SKM-1 treated with dmso at 0.1 percent for 144 hours (cell line): ENCODE measurements around the gene JUND.

Experiments used
- DNase-seq: peaks from one replicate; lab custom pipeline; 2025; ENCODE audit not compliant: unreplicated experiment; lab: John Stamatoyannopoulos, UW

The JUND gene

DNA sequence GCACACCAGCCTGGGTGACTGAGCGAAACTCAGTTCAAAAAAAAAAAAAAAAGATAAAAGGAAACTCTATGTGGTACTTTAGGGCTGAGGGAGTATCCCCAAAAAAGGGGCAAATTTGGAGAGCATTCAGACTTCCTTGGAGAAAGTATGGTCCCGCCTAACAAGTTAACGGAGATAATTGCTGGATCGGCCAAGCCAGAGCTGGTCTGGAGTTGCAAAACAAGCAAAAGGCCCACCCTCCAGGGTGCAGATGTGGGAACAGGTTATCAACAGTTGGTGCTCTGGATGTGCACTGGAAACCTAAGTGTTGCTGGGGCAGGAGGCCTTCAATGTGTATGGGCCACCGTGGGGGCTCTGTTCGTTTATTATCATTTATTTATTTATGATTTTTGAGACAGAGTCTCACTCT, 10.0 kb downstream of the JUND start:
- no peak for DNase-seq

DNA sequence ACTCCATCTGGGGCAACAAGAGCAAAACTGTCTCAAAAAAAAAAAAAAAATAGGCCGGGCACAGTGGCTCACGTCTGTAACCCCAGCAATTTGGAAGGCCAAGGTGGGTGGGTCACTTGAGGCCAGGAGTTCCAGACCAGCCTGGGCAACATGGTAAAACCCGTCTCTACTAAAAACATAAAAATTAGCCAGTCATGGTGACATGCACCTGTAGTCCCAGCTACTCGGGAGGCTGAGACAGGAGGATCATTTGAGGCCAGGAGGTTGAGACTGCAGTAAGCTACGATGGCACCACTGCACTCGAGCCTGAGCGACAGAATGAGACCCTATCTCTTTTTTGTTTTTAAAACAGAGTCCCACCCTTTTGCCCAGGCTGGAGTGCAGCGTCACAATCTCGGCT, 11.1 kb downstream of the JUND start:
- no peak for DNase-seq

DNA sequence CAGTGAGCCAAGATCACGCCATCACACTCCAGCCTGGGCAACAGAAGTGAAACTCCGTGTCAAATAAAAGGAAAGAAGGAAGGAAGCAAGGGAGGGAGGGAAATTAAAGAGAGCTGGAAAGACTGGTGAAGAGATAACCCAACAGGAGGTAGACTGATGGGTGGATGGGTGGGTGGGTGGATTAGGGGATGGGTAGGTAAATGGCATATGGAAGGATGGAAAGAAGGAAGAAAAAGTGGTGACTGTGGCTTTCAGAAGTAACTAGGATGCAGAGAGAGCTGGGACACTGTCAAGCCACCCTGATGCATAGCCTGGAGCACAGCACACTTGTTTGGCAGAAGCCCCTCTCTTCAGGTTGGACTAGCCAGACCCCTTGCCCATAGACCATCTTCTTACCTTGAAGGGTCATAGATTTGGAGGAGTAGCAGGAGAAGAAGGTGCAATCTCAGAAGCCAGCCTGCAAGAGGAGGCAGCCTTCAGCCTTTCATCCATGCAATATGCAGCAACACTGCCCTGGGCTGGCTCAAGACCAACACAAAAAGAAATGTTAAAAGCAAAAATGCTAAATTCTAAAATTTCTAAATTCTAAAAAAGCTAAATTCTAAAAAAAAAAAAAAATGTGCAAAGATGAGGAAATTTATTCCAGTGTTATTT, 12.2 kb downstream of the JUND start:
- no peak for DNase-seq

DNA sequence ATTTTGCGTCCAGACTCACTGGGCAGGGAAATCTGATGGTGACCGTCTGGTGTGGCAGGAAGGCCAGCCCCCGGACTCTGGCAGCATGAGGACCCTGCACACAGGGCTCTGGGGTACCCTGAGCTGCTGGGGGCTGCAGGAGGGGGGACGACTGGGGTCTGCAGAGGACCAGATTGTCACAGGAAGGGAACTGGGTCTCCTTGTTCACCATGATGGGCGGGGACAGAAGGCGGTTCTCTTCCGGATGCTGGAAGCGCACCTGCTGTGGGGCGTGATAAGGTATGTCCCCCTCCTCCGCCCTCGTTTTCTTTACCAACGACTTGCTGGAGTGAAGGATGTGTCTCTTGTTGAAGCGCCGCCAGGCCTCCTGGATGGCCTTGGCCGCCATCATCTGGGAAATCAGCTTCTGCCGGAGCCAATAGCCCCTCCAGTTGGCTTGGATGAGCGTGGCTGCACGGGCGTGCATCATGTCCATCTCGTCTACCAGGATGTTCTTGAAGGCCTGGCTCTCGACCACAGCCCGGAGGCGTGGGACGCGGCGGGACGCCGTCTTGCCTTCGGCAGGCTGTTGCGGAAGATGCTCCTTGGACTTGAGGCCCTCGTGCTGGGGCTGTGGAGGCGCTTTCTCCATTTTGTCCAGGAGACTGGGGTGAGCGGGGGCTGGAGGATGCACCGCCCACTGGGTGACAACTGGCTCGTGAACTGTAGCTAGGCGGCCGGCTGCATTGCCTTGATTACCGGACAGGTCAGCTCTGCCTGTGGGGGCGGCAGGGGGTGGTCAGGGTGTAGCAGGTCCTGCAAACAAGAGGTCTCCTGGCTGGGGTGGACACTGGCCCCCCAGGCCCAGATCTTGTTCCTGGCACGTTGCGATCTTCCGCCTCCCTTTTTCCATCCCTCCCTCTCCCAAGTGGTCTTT, 14.4 kb downstream of the JUND start:
- DNase-seq, result no peak

DNA sequence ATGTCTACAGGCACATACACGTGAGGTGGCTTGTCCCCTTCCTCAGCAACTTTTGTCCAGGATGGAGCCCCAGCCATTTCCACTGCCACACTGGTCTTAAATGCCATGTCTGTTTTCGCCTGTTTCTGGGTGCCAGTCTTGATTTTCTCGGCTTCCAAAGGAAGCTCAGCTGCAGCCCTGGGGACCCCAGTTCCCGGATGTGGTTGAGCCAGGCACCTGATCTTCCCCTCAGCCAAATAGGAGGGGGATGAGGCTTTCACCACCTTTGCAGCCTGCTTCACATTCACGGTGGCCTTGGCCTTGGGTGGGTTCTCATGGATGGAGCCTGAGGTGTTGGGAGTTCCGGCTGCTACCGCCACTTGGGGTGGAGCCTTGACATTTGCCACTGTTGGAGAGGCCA, 15.8 kb downstream of the JUND start:
- no peak for DNase-seq

DNA sequence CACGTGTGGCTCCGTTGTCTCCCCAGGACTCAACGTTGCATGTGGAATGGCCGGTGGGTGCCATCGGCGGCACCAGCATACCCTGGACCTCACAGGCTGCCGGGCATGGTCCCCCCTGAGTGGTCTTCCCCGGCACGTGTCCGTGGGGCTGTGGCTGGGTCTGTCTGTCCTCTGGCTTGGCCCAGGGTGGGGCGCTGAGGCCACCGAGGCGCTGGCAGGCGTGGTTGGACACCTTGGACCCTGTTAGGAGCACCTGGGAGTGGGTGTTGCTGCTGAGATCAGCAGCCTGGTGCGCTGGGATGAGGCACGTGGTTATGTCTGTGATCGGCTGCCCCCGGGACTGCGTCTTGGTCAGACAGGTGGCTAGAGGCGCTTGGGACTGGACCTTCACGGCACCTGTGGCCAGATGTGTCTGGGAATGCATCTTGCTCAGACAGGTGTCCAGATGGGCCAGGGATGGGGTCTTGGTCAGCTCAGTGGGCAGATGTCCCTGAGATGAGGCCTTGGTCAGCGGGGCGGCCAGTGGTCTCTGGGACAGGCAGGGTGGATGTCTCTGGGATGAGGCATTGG, 16.4 kb downstream of the JUND start:
- no peak for DNase-seq

DNA sequence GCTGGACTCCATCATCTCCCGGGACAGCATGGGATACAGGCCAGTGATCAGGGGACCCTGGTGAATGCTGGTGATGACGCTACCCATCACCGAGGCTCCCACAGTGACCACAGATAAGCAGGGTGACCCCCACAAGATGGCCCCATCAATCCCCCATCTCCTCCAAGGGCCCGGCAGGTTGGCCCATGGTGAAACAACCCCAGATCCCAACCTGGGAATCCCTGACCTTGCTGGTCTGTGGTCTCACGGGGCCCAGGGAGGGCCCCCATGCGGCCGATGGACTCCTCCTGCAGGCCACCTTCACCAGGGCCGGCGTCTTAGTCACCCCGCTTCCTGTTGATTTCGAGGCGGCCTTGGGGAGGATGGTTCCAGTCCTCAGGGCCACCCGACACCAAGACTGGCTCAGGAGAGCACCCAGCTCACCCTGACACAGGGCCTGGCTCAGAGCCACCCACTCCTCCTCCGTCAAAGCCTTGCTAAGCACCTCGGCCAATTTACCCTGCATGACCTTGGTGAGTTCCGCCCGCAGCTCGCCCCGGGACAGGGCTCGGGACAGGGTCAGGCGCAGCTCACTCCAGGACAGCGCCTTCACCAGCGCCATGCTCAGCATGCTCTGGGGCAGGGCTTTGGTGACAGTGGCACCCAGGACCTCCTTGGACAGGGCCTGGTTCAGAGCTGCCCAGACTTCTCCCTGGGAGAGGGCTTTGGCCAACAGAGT, 17.1 kb downstream of the JUND start:
- no peak for DNase-seq

DNA sequence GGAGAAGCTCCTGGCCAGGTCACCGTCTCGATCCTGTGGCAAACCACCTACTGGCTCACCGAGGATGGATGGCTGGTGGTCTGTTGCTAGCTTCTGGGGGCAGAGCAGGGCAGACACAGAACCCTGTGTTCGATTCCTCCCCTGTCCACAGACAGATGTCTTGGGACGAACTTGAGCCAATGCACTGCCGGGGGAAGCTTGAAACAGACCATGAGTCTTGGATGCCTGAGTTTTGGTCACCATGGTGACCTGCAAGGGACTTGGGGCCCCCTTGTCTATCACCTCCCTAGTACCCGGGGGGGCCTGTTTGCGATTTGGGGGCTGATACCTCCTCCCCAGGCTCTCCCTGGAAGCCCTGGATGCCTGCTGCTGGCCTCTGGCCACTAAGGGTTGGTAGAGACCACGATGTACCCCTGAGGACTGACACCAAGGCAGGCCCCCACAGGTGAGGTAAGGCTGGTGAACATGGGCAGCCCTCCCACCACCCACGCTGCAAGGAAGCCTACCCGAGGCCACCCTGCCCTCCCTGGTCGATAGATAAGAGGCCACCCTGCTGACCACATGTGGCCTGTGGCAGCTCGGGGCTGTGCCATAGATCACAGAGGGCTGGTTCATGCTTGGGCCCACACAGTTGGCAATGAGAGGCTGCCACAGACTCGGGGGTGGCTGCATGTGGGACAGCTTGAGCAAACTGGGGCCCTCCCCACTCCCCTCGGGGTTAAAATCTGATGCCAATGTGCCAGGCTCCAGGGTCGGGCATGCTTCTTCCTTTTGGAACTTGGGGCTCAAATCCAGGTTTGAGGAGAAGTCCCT, 17.9 kb downstream of the JUND start:
- DNase-seq, result no peak

DNA sequence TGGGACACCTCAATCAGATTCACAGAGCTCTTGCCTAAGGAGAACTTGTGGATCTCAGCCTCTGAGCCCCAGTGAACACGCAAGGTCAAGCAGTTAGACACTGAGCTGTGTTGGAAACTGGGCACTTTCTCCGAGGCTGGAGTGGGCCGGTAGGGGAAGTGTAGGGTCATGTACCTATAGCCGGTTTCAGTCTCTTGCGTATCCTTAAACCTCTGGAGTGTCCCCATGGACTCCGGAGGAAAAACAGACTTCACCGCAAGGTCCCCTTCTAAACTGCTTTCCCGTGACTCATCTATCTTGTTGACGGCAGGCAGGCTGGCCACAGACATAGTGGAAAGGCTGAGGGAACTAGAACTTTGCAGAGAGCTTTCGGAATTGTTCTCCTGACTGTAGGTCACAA, 18.5 kb downstream of the JUND start:
- no peak for DNase-seq

DNA sequence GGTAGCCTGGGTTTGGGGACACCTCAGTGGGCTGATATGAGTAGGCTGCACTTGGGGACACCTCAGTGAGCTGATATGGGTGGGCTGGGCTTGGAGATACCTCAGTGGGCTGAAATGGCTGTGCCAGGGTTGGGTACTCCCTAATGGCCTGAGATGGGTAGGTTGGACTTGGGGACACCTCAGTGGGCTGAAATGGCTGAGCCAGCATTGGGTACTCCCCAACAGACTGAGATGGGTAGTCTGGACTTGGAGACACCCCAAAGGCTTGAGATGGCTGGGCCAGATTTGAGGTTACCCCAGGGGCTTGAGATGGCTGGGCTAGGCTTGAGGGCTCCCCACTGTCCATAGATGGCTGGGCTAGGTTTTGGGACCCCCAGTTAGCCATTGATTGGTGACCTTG, 19.3 kb downstream of the JUND start:
- no peak for DNase-seq

DNA sequence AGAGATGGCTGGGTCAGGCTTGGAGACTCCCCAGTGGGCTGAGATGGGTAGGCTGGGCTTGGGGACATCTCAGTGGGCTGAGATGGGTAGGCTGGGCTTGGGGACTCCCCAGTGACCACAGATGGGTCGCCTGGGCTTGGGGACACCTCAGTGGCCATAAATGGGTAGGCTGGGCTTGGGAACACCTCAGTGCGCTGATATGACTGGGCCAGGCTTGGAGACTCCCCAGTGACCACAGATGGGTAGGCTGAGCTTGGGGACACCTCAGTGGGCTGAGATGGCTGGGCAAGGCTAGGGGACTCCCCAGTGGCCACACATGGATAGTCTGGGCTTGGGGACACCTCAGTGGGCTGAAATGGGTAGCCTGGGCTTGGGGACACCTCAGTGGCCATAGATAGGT, 19.9 kb downstream of the JUND start:
- no peak for DNase-seq

DNA sequence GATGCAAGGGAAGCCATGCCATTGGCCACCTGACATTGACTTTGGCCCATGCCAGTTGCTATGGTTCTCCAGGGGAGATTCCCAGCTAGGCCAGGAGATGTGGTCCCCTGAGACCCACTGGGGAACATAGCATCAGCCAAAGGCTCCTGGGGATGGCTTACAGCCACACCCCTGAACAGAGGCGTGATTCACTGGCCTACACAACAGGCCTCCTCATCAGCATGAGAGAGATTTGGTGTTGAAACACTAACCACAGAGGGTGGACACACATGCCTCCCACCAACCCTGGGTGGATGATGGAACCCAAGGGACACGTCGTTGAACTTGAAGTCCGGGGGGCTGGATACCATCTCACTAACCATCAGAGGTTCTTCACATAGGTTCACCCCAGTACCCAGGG, 21.5 kb downstream of the JUND start:
- no peak for DNase-seq

DNA sequence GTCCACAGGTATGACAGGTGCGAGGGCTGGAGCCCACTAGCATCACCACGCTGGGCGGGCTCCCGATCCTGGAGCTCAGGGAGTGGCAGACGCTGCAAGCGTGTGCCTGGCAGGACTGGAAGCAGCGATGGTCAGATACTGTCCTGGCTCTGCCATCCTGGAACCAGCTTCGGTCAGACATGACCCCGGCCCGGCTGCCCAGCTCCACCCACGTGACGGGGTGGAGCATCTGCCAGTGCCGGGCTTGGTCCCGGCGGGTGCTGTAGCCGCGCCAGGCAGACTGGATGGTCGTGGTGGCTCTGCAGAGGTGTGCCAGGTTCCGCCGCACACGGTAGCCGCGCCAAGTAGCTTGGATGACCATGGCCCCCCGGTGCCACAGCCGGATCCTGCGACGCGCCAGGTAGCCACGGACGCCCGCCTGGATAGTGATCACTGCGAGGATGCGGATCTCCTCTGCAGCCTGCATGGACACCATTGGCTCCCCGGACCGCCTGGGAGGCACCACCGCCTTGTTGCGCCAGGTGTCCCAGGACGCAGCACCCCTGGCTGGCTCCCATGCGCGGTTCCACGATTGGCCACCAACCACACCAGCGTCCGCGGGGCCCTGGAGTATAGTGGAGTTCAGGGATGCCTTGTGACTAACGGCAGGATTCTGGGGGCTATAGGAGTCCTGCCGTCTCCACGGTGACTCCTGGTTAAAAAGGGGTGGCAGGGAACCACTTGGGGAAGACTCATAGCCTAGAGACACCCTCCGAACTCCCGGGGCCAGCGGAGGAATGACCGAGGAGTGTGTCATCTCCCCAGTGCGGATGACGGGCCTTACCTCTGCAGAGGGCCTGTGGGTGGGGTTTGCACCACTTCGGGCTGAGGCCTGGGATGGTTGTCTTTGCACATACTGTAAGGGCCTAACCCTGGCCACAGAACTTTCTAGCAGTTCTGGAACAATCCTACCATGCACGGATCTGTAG, 23.6 kb downstream of the JUND start:
- DNase-seq, result no peak

DNA sequence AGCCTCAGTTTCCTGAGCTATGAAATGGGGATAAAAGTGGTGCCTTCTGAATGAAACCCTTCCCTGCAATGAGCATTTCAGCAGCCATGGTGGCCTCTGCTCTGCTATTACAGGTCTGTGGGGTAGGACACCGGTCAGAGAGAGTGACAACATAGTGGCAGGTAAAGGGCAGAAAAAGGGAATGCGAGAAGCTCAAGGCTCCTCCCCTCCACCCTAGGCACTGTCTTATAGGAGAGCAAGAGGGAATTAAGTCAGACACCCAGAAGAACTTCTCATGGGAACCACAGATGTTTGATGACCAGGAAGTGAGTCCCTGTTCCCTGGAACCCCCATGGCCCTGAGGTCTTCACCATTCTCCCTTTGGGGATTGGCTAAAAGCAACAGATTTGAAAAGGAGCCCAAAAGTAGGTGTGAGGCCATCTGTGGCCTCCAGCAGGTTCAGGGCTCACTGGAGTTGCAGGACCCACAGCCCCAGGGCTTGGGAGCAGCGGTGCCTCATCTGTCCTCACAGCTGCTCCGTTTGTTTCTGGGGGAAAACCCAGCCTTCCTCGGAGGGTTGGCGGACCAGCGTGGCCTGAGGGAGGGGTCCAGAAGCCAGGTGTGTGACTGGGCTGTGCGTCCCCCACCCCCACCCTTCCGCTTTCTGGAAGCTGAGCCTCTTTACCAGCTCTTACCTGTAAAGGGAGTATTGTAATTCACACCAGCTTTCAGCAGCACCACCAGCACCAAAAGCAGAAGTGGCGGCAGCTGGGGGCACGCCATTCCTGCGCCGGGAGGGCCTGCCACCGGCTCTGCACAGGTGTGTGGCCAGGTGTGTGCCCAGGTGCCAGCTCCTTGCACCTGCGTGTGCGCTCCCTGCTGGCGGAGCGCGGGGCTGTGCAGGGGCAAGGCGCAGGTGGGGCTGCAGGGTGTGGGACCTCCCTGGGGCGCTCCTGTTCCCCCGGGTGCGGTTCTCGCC, 26.6 kb downstream of the JUND start:
- no peak for DNase-seq

DNA sequence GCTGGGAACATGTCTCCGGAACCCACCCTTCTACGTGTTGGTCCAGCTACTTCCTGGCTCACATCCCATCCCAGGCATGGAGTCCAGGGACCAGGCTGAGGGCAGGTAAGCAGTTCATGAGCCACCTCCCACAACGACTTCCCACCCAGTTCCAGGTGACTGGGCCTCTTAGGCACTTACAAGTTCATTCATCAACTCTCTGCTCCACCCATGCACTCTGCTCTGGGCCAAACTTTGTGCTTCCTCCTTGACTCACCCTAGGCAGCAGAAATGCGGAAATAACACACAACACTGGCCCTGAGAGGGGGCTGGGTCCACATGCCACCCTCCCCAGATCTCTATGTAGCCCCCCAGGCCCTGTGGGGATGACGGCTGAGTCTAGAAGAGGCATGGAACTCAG, 27.7 kb downstream of the JUND start:
- peak; percentile 59 for DNase-seq

DNA sequence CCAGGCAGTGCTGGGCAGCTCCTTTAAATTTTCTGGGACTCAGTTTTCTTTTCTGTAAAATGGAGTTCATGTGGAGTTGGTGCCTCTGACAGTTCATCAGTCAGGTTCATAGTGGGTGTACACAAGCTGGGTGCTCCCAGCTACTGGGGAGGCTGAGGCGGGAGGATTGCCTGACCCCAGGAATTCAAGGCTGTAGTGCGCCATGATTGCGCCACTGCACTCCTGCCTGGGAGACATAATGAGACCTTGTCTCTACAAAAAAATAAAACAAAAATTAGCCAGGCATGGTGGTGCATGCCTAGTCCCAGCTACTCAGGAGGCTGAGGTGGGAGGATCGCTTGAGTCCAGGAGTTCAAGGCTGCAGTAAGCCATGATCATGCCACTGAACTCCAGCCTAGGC, 28.3 kb downstream of the JUND start:
- DNase-seq, result no peak

DNA sequence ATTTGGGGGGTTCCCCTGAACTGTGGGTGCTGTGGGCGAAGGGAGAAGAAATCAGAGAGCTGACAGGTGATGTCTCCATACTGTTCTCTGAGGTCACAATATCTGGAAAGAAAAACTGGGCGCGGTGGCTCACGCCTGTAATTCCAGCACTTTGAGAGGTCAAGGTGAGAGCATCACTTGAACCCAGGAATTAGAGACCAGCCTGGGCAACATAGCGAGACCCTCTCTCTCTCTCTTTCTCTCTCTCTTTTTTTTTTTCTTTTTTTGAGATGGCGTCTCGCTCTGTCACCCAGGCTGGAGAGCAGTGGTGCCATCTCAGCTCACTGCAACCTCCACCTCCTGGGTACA, 29.1 kb downstream of the JUND start:
- DNase-seq, result no peak

DNA sequence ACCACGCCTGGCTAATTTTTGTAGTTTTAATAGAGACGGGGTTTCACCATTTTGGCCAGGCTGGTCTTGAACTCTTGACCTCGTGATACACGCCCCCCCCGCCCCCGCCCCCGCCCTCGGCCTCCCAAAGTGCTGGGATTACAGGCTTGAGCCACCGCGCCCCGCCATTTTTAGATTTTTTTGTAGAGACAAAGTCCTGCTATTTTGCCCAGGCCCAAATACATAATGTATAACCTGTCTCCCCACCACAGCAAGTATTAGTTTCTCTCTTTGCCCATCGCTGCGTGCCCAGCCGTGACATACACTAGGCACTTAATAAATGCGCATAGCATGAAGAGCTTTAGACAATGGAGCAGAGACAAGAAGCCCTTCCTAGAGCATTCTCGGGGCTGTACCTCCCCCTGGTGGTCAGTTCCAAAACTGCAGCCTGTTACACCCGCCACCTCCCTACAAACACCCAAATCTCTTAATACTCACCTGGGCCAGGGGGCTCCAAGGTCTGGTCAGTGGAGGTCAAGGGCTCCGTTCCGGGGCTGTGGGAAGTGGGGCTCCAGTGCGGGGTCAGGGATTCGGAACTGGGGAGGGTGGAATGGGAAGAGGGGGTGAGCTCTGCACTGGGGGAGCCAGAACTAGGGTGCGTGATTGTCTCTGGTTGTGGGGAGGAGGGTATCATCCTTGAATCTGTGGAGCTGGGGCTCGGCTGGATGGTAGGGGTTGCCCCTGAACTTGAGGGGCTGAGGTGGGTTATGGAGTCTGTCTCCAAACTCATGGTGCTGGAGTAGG, 29.6 kb downstream of the JUND start:
- DNase-seq, result peak; percentile 65
